Activated CD8-positive, alpha-beta memory T cell treated with anti-CD3 and anti-CD28 coated beads, Interleukin-2, amount 50 U/mL, for 48 hours (primary cell): ENCODE results near the gene MDK.

Experiments used
- DNase-seq: peaks from one replicate; pipeline ENCODE4 v3.0.0-alpha.2; 2020

Gene MDK

DNA sequence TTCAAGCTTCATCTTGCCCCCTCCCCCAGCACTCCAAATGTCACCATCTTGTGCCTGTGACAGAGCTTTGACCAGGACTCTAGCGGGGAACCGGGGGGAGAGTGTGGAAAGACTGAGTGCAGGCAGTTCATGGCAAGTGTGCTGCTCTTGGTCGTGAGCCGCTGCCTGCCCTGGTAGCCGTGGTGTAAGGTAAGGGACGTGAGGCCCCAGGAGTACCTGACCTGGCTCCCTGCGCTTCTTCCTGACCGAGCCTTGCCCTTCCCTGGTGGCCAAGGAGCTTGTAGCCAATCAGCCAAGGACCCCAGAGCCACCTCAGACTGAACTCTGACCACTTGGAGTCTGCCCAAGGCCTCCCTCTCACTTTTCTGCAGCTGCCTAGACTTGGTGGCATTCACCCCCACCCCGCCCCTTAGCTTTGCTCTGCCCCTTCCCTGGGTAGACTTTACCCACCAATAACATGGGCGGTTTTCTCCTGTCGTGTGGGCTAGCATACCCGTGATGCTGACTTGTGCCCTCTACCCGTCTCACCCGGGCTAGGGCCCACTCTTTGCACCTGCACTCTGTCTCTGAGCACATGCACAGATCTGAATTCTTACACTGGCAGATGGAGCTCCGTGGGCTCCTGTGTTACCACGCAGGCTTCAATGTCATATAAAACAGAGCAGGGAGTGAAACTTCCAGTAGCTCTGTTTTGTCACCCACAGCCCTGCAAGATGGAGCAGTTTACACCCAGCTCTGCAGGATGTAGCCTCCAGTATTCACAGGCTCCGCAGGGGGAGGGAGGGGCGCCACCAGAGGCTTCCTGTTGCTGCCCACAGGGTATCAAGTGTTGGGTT, 32.7 kb upstream of the MDK start:
- DNase-seq: no peak

DNA sequence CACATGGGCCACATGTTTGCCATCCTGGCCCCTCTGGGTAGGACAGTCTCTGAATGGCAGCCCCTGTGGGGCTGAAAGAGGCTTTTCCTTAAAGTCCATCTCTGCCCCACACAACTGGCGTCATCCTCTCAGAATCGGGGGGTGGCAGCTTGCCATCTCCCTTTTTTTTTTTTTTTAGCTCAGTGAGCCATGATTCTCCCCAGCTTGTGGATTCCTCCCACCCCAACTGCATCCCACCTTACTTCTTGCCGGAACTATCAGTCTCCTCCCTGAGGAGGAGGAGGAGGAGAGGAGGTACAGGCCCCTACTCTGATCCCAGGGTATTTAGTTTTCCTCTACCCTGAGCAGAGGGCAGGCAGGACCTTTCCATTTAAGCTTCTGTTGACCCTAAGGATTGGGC, 30.8 kb upstream of the MDK start:
- DNase-seq: no peak

DNA sequence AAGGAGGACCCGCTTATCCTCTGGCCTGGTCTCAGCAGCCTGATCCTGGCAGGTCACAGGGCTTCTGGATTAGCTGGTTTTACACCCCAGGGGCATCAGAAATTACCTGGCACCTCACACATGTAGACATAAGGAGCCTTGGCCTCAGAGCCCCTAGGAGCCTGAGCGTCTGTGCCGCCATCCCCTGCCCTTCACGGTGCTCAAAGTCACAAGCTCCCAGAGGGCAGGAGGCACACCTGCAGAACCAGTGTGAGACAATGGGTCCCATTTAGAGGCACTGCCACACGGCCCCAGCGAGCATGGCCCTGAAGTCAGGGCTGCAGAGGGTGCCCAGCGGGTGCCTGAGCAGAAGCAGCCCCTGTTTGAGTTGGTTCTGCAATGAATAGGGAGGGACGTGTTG, 30.3 kb upstream of the MDK start:
- no peak for DNase-seq

DNA sequence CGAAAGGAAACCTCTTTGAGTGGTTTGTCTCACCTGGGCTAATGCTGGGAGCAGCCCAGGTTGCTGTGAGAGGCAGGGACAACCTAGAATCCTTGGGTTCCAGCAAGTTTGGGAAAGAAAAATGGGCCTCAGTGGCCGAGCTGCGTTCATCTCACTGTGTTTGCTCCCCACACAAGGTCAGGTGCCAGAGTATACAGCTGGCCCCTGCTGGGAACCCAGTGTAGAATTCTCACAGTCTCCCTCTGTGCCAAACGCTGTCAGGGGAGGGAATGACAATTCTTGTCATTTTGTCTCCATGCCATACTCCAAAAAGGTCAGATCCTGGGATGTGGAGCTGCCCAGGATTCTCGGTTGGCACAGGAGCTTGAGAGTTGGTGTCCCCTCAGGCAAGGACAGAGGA, 29.9 kb upstream of the MDK start:
- no peak for DNase-seq

DNA sequence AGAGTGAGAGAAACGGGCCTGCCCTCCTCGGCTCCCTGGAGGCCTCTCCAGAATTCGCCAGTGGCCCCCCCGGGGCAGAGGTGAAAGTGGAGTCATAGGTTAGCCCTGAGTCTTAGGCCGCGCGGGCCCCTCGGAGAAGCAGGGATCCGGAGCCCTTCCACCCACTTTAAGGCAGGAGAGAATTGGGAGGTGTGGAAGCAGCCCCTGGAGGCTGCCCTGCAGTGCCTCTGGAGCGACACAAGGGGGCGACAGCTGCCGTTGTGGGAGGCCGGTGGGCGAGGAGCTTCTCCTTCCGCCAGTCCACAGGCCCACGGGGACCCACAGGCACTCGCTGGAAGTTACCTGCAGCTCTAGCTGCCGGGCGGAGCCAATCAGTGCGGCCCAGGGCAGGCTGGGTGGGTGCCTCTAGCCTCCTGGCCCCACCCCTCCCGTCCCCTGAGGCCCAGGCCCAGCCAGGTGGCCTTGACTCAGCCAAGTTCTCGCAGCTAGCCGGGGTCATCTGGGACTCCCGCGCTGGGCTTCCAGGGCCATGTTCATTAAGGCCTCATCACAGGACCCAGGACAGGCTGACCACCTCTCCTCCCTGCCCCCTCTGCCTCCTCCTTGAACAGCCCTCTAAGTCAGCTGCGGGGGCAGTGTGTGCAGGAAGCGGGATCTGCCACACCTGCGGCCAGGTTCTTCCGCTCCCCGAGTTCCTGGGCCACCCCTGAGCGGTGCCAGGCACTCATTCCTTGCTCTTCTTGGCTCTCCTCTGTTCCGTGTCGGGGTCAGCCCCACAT, 29.2 kb upstream of the MDK start:
- DNase-seq: peak; percentile 91

DNA sequence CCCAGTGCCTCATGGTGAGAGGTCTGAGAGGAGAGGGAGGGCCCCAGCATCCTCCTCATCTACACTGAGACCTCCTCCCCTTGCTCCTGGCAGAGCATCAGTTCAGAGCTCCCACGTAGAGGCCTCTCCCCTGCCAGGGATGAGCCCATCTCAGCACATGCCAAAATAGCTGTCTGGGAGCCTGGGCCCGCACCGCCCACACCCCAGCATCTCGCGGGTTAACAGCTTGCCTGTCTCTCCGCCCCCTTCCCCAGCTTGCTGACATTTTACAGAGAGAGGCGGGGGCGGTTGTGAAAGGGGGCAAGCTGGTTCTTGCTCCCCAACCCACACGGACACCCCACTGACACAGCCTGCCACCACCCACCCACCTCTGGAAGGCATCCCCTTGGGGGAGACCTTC, 27.8 kb upstream of the MDK start:
- DNase-seq: peak; percentile 80

DNA sequence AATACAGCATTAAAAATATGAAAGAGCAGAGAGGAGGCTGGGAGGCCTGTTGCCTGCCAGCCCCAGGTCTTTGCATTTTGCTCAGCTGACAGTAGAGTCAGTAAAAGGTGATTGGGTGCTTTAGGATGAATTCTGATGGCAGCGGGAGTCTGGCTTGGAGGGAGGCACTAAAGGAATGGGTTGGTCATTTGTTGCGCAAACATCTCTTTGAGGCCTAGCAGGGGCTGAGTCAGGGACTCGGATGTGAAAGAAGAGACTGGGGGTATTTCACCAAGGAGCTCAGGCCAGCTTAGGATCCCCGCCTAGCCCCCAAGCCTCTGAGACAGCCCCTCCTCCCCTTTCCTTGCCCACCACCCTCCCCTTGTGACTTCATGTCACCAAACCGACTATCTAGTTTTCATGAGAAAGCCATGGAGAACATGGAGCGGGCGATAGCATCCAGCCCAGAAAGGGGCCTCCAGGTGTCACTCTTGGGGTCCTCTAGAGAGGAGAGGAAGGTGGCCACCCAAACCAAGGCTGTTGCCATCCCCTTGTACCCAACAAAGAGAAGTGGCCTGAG, 24.5 kb upstream of the MDK start:
- no peak for DNase-seq

DNA sequence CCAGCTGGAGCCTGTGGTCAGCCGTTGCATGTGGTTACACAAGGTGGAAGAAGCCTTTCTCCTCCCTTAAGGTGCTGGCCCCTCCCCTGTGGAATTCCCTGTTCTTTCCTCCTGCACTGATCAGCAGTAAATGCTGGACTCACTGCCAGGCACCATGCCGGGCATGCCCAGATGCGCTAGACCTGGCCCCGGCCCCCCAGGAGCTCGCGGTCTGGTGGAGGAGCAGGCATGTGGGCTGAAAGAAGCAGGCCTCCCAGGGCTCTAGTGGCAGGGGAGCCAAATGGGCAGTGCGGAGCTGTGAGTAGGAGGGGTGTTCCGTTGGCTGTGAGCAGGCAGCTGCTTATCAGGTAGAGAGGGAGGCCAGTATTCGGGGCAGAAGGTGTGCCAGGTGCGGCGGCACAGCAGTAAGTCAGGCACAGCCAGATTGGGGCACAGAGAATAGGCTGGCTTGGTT, 24.0 kb upstream of the MDK start:
- no peak for DNase-seq

DNA sequence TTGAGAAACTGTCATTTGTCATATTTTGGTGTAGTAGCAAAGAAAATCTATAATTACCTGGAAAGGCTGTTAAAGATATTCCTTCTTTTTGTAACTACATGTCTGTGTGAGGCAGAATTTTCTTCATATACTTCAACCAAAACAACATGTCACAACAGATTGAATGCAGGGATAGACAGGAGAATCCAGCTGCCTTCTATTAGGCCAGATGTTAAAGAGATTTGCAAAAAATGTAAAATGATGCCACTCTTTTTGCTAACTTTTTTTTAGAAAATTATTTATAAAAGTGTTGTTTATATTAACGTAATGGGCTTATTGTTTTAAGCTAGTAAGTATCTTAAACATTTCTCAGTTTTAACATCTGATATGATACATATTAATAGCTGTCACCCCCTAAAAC, 21.5 kb upstream of the MDK start:
- DNase-seq: no peak

DNA sequence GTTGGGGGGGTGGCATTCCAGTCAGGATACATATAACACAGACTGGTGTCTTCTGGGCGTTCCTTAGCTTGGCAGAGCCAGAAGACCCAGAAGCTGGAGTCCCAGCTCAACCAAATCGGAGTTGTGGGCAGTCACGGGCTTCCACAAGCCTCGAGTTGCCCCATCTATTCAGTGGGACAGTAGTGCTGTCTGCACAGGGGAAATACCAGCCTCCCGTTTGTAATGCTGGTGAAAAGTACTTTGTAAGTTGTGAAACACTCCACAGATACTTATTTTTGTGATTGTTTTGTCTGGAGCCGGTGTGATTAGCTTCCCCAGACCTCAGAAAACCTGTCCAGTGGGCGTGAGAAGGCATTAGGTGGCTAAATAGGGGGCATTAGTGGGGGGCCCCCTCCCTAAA, 20.6 kb upstream of the MDK start:
- DNase-seq: no peak

DNA sequence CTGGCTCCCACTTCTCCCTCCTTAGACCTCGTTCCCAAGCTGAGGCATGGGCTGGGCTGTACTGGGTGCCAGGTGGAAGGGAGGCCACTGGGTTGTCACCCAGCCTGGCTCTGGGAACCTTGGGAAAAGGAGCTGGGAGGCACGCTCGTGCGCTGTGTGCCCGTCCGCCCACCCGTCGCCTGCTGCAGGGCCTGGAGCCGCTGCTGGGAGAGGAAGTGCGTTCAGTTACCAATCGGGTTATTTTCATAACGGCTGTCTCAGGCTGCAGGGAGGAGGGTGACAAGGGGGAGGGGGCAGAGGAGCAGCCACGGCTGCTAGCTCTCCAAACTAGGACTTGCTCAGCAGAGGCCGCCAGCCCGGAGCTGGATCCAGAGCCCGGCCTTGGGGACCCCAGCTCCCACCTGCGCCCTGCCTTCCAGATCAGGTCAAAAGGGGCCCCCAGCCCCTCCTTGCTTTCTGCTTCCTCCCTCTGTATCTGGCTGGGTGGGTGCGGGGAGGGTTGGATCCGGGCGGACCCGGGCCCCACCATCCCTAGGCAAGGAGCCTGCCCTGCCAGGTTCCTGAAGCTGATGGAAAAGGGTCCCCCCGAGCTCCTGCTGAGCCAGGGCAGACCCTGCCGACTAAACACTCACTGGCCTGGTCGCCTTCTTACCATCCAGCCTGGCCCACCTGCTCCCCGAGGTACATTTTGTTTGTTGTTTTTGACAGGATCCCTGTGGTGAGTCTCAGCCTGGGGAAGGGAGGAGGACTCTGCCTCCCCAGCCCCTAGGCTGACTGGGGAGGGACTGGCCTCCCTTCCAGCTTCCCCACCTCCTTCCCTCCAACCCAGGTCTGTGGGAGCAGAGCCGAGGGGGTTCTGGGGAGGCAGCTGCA, 19.9 kb upstream of the MDK start:
- DNase-seq: peak; percentile 81

DNA sequence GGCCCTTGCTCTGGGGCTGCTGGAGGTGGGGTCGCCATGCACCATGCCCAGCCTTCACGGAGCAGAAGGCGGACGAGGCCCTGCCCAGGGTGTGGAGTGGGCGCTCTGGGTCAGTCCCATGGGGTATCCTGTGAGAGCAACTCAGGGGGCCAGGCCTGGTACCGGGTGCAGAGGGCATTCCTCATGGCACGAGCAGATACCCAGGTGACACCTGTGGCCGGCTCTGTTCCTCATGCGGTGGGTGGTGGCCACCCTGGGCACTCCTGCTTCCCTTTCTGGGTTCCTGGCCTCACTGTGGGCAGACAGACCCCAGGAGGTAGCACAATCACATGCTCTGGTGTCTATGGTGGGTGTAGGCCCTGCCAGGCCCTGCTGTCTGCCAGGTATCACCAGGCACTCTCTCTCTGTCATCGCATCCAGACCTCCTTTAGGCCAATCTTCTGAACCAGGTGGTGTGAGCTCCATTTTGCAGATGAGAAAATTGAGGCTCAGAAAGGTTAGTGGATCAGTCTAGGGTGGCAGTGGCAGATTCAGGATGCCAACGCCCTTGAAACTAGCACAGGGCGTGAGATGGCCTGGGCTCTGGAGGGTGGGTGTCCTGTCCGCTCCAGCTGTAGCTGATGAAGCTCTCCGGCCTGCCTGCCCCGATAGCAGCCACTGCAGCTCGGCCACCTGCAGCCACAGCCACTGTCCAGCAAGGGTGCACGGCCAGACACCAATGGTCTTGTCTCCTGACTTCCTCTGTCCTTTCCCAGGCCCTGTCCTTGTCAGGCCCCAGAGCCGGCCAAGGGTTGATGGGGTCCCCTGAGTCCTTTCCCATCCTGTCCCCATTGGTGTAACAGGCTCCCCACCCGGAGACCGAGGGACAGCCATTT, 19.1 kb upstream of the MDK start:
- no peak for DNase-seq

DNA sequence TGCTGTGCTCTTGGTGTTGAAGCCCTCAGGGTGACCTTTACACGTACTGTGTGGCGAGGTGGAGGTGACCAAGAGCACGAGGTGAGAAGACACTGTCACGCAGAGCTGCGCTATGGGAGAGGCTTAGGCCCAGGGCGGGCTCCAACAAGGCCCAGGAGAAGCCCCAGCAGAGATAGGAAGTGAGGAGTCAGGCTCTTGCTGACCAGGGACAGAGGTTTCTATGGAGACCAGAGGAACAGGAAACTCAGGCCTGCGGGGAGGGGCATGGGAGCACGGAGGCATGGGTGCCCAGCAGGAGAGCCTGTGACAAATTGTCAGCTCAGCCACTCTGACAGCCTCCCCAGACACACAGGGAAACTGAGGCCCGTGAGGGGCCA, 18.4 kb upstream of the MDK start:
- DNase-seq: no peak

DNA sequence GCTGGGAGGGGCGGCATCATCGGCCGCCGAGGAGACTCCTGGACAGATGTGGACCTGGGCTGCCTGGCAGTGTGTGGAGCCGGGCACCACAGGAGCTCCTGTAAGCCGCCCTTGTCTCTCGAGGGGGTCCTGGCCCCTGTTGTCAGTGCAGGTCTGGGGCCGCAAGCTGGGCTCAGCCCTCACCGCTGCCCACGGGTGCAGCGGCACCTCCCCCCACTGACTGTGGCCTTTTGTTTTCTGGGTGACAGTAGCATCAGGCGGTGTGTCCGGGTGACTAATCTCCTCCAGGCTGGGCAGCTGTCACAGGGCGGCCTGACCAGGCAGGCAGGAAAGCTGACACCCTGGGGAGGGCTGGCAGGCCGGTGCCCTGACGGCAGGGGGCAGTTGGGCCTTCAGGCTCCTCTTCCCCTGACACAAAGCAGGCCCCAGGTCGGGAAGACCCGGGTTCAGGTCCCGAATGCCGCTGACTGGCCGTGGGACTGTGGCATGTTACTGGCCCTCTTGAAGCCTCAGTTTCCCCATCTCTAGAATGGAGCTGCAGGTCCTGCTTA, 17.9 kb upstream of the MDK start:
- no peak for DNase-seq

DNA sequence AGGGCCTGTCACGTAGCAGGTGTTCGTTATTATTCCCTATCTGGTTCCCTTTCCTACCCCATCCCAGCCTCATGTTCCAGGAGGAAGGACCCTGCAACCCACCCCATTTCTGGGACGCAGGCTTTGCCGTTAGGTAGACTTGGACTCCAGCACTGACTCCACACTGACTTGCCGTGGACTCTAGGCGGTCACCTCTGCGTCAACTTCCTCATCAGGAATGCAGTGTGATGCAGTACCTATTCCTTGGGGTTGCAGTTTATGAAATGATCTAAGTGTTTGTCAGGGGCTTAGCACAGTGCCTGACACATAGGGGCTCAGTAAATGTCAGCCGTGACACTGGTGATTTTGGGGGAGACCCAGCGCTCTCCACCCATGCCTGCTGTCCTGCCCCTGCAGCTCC, 17.4 kb upstream of the MDK start:
- DNase-seq: no peak

DNA sequence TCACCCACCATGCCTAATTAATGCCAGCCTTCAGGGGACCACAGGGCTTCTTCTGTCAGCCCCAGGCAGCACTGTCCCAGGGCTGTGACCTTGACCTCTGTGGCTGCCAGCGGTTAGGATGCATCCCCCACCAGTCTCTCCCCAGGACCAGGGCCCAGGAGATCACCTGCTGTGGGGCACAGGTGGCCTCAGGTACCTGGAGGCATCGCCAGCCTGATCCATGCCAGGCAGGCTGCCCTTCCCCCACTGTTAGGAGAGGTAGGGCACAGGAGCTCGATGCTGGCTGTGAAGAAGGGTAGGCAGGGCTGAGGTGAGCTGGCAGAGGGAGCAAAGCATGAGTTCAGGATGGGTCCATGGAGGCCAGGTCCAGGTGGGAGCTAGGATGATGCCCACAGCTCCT, 16.7 kb upstream of the MDK start:
- DNase-seq: no peak

DNA sequence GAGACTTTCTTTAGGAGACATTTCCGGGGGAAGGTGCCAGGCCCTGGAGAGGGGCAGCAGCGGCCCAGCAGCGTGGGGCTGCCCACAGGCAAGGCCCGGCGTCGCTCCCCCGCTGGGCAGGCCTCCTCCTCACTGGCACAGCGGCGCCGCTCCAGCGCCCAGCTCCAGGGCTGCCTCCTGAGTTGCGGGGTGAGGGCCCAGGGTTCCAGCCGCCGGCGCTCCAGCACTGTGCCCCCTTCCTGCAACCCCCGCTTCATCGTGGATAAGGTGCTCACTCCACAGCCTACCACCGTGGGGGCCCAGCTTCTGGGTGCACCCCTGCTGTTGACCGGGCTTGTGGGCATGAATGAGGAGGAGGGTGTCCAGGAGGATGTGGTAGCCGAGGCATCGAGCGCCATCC, 15.2 kb upstream of the MDK start:
- no peak for DNase-seq

DNA sequence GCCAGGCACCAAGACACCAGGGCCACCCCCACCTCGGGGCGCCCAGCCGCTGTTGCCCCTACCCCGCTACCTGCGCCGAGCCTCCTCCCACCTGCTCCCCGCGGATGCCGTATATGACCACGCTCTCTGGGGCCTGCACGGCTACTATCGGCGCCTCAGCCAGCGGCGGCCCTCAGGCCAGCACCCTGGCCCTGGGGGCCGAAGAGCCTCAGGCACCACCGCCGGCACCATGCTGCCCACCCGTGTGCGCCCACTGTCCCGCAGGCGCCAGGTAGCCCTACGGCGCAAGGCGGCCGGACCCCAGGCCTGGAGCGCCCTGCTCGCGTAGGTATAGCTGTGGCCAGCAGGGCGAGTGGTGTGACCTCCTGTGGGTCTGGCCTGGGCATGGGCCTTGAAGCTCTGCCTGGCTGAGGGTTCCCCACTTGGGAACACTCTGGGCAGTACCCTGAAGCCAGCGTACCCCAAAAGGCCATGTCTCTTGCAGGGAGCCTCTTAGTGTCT, 14.8 kb upstream of the MDK start:
- DNase-seq: no peak

DNA sequence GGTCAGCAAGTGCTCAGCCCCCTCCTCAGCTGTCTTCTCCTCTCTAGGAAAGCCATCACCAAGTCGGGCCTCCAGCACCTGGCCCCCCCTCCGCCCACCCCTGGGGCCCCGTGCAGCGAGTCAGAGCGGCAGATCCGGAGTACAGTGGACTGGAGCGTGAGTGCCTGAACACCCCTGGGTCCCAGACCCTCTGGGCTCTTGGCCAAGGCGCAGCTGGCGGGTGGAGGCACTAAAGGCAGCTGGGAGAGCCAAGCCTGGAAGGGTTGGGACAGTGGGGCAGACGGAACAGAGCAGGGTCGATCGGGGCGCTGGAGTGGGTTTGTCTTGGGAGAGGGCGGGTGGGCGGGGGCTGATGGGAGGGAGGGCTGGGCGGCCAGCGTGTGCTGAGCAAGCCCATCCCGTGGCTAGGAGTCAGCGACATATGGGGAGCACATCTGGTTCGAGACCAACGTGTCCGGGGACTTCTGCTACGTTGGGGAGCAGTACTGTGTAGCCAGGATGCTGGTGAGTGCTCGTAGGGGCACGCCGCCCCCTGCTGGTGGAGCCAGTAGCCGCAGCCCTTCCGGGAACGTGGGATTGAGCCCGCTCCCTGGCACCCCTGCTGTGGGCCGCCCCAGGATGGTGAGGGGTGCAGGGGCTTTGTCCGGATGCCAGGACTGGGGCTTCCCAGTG, 14.1 kb upstream of the MDK start:
- peak; percentile 92 for DNase-seq

DNA sequence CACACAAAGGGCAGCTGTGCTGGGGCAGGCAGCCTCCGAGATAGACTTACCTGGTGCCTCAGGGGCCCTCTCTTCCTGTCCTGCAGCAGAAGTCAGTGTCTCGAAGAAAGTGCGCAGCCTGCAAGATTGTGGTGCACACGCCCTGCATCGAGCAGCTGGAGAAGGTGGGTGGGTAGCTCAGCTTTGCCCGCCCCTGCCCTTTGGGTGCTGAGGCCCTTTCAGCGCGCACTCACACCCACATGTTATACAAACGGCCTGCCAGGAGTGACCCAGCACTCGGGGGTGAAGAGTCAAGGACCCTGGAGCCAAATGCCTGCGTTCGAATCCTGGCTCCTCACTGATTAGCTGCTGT, 13.6 kb upstream of the MDK start:
- no peak for DNase-seq
